NCI-H2107 treated with DMSO at 0.1 percent for 48 hours (cell line): ENCODE data around the gene ALCAM.

ENCODE experiments used
- DNase-seq: peaks from one replicate; lab custom pipeline; 2025; ENCODE audit not compliant: unreplicated experiment; lab: John Stamatoyannopoulos, UW

ALCAM gene

DNA sequence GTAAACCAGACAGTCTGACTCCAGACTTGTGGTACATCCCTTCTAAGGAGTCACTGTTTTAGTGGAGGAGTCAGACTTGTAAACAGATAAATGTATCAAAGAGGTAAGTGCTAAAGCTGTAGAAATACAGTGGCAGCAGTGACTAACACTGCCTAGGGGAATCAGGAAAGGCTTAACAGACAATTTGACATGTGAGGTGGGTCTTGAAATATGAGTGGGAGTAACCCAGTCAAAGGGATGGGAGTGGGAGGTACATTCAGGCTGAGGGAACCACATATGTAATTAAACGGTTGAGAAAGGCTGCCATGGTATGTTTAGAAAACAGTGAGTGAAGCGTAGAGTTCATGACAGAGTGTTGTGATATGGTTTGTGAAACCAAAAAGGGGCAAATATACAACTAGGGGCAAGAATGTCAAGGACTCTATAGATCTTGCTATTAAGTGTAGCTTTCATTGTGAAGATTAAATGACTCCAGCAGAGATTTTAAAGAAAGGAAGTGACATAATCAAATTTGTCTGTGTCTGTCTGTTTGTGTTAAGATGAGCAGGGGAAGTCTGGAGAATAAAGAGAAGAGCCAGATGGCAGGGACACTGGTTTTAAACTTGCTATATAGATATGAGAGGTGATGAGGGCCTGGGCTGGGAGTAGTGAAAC, 11.2 kb upstream of the ALCAM start:
- DNase-seq: no peak

DNA sequence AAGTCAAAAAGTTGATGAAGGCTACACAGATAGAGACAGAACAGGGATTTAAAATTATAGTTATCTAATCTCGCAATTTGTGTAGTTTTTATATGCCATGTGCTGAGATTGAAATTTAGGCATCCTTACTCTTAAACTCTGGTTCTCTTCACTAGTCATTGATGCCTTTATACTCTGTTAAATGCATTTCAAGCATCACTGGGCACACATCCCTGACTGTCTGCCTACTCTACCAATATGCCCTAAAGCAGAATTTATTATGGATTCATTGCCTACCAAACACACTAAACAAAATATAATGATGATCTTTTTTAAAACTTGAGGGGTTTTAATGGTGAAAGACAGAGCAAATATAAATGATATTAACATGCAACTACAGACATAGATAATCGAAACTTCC, 10.3 kb upstream of the ALCAM start:
- no peak for DNase-seq

DNA sequence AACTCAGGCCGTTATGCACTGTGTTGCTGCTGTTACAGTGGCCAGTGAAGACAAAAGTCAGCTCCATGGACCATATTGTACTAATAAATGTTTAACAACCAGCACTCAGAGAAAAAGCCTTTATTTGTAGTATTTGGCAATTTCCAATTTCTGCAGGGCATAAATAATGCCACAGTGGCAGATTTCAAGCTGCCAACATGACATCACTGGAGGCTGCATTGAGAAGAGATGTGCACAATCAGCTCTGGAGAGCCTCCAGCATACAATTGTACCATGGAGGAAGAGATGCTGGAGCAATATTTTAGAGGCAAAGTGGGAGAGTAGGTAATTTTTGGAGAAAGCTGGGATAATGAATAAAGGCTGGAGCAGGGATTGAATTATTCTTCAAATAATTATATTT, 9.7 kb upstream of the ALCAM start:
- DNase-seq: no peak

DNA sequence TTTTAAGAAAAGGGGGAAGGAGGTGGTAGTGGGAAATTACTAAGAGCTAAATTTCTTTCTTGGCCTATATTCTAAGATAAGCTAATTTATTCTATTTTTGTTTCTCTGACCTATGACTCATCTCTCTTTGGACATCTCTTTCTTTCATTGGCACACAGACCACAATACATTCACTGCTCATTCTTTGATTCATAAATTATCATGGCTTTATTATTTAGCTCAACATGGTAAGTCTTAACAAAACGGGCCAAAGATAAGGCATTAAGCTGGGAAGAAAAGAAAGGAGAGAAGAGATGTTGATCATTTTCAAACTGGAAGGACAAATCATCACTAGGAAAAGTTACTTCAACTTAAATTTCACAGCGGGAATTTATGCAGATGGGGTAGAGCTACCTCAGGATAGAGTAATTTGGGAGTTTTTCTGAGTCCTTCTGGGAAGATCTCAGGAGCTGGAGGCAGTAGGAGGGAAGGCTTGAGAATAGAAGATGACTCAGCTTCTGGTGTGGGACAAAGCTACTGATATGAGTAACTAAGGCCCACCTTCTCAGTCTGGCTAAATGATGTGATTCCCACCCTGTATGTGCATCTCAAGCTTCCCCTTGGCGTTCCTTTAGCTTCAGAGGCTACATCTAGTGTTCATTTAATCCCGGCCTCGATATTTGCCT, 7.5 kb upstream of the ALCAM start:
- DNase-seq: no peak

DNA sequence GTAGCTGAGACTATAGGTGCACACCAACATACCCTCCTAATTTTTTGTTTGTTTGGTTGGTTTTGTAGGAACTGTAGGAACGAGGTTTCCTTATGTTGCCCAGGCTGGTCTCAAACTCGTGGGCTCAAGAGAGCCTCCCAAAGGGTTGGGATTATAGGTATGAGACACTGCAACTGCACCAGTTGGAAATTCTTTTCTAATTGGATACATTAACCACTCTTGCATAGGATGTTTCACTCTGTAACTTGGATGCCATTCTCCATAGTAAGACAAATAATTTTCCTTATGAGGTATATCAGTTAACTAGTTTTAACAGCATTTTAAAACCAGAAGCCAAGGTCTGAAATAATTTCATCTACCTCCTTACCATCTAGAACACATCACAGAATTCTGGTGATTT, 6.7 kb upstream of the ALCAM start:
- DNase-seq: no peak

DNA sequence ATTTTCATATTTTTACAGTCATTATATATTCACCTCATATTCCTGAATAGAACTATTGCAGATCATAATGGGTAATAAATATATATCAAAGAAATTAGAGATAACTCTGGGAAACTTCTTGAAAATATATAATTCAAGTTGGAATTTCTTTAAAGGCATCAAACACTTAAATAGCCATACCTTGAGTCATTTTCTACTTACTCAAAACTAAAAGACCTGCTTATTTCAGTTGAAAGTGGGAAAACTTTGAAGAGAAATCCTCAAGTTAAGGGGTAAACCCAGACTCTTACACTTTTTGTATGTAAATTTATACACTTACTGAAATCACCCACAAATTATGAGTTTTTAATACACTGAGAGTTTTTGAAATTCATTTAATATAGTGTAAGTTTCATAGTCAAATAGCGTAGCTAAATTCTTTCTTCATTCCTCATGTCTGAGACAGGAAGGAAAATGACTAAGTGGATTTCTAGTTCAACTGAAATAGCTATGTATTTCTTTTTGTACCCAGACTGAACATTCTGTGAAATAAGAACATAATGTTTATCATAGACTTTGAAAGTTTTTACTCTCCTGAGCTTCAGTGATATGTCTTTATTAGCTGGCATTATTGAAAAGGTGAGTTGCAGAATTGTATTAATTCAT, 4.6 kb upstream of the ALCAM start:
- DNase-seq: no peak

DNA sequence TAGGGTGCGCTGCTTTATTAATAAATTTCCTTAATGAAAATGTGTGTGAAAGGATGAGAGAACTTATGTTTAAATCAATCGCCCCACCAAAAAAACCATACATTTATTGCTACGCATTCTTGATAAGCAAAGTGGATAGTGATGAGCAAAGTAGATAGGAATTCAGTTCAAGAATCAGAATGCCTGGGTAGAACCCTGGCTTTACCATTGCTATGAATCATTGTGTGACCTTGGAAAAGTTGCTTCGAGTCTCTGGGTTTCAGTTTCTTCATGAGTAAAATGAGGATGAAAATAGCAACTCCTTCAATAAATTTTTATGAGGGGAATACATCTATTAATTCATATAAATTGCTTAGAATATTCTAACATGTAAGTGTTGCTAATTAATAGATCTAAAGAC, 2.6 kb upstream of the ALCAM start:
- DNase-seq: no peak

DNA sequence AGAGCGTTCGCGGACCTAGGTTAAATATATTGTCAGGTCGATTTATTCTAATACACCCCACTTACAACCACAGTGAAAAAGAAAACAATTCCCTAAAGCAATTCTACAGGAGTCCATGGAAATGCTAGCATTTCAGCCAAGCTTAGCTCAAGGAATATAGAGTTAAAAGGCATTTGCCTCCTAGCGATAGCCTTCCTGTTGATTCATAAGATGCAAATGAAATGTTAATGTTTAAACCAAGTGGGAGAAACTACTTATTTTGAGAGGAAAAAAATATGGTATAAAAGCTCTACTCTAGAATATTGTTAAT, 1.7 kb upstream of the ALCAM start:
- DNase-seq: no peak

DNA sequence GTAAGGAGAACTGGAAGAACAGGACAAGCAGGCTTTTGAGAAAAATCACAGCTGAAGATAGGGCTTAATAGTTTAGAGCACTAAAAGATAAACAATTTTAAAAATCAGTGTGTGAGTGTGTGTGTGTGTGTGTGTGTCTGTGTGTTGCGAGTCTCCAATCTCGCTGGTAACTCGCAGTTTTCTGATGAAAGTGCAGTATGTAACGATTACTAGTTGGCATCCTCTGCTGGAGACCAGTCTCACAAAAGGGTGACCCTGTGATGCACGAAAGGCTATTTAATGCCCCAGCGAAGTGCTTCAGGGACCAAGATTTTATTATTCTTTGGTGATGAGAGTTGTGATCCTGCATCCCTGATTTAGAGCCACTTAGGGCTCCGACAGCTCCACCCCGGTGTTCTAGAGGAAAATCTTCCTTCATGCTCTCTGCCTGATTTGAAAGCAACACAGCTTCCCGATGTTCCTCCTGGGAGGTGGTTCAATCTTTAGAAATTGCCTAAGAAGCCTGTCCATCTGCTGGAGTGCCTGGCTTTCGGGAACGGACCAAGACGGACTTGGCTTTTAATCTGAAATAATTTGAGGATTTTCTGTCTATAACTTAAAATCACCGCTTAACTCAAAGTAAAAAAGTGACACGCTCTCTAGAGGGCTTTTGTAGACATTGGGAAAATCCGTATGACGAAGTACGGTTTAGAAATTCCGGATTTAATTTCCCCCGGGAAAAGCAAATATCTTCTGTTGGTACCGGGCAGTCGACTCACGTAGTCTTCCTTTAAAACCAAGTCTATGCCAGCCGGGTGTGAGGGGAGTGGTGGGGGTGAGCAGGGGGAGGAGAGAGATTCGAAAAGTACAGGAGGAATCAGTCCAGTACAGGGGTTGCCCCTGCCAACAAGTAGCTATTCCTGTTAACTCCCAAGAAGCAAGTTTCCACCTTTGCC, 1.1 kb upstream of the ALCAM start:
- no peak for DNase-seq

DNA sequence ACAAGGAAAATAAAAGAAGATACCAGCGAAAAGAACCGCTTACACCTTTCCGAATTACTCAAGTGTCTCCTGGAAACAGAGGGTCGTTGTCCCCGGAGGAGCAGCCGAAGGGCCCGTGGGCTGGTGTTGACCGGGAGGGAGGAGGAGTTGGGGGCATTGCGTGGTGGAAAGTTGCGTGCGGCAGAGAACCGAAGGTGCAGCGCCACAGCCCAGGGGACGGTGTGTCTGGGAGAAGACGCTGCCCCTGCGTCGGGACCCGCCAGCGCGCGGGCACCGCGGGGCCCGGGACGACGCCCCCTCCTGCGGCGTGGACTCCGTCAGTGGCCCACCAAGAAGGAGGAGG, 325 bp downstream of the ALCAM start:
- DNase-seq: no peak

DNA sequence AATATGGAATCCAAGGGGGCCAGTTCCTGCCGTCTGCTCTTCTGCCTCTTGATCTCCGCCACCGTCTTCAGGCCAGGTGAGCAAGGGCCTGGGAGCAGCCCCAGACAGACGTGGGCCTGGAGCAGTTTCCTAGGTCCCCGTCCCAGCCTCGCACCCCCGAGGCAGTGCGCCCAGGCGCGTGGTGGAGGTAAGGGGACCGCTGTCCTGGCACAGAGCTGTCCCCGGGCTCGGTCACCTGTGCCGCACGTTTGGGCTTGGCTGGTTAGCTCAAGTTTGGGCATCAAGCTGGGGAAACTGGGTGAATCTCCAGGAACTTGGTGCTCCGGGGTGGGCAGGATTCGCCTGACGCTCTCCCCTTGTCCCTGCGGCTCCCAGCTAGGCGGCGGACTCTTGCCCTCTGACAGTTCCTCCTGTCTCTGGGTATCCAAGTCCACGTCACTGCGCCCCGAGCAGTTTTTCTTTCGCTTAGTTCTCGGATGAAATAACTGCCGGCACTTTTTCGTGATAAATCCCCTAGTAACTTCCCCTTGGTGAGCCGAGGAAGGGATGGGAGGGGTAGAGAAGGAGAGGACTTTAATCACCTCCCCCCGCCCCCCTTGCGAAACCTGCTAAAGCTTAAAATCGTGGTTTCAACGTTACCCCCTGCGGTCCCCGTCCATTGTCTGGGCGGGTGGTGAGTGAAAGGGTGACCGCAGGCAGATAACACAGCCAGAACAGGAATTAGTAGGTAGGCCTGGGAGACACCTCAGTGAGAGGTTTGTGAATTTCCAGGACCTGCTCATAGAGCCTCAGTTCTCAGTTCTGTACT, 901 bp downstream of the ALCAM start:
- DNase-seq: peak; percentile 58

DNA sequence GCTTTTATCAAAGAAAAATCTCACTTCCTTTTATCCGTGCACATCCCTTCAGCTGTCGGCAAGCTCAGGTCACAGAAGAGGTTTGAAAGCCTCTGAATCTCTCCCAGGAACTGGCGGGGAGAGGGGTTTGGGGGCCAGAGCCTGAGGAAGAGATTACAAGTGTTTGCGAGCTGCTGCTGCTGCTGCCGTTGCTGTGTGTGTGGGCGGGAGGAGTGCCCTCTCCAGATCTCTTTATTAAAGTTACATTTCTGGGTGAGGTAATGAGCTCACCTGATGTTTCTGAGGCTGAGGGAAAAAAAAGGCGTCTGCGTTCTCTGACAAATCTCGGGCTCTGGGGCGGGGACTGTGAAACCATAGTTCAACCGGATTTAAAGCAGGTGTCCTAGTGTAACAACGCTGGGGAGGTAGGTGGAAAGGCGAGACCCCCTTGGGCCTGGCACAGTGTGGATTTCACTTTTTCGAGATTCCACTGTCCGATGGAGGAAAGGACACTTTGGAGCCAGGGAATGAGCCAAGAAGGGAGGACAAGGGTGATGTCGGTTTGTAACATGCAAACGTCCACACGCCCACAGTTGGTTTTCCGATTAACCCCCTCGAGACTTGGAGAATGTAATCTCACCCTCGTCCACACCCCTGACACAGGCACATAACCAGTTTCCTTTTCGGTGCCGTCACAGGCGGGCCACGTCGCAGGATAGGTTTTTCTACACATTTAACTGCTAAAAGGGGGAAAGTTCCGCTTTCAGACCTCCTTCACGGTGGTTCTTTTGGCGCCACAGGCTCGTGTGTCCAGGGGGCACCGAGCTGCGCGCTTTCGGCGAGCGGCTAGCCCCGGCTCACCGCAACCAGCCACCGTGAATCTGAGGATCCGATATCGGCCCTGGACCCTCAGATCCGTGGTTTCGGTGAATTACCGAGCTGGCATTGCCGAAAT, 2.1 kb downstream of the ALCAM start:
- peak; percentile 77 for DNase-seq

DNA sequence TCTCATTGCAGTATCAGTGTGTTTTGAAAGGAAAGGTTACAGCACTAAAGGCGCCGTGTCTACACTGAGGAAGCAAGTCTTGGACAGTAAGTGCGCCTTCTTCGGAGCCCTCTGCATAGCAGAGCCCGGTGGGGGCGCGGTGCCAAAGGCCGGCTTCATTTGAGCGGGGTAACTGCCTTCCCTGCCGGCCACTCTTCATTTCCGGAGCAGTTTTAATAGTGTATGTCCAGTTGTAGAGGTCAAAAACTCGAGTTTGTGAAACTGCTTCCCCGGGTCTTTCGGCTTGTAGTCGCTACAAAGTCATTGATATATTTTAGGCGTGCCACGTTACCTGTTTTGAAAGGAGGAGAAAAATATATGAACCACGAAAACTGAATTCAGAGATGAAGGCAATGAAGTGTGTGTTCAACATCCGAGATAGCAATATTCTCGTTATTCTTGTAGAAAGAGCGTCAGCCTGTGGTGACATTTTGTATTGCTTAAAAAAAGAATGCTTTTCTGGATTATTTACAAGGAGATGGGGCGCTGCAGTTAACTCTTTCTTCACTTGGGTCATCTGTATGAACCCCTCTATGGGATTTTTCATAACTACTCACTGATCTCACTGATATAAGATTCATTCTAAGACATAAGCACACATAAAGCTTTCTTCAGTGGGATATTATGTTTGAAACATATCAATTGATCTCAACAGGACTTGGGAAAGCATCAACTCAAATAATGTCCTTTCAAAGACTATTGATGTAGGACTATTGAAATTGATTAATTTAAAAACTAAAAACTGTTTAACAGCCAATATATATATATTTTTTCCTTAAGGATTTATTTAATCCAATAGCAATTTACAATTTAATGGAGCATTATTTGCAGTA, 3.0 kb downstream of the ALCAM start:
- DNase-seq: peak; percentile 60

DNA sequence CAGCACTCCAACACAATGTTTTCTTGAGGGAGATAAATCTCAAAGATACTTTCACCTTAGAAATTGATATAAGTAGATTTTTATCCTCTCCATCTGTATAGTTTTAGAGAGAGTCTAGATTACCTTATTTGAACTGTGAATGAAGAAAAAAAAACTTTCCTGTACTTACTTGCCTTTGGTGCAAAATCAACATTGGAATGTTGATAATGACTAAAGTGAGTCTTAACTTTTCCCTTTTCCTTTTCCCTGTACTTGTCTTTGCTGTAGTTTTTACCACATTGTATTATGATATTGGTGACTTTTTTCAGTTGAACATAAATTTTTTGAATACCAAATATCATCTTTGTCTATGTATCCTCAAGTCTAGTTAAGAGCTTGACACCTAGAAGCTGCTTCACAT, 6.7 kb downstream of the ALCAM start:
- DNase-seq: no peak

DNA sequence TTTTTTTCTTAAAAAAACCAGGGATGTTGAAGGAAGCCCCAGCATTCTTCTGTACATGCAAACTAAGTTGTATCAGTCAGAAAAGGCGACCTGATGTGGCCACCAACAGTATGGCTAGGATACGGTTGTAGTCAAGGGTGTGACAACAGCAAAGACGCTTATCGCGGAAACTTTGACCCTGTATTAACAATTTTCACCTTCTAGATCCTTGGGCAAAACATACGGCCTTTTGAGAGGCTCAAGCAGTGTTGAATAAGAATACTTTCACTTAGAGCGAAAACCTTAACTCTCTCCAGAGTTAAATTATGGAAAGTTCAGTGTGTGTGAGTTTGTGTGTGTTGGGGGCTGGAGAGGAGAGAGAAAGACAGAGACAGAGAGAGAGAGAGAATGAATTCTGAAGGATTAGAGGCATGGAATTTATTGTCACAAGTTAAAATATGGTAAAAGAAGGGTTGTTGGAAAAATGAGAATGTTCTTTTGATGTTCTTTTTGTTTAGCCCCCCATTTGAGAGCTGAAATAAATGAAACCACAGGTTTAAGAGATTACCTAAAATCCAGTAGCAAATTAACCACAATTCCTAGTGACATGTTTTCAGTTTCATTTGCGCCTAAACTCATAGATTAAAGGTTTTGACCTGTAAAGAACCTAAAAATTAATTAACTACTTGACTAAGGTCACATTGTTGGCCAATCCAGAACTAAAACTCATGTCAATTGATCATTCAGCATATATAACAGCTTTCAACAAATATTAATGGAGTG, 9.2 kb downstream of the ALCAM start:
- DNase-seq: no peak

DNA sequence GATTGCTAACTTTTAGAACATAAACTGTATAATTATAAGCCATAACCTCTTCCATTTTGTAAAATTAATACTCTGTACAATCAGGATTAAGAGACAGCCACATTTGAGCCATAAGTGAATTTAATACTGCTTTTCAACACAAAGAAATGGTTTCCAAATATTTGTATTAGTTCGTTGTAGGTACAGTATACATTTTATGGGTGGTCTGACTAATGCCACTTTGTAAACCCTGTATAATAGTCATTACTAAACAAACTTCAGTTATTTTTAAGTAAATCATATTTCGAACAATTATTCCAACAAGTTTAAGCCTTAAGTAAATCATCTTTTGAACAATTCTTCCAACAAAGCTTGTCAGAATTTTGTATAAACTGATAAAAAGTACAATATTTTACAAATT, 11.0 kb downstream of the ALCAM start:
- no peak for DNase-seq

DNA sequence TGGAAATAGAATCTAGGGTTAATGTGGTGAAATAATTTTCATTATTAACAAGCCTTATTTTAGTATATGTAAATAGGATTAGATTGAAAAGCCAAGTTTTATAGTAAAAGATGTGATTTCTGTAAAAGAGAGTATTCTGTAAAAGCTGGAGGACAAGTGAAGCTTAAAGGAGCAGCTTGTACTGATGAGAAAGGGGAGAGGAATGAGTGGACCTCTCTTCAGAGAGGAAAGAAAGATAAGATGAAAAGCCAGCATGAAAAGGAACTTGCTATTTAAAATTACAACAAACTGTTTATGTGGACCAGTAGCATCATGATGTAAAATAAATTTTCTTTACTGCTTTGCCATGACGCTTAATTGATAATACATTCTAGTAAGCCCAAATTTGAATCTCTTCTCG, 18.5 kb downstream of the ALCAM start:
- DNase-seq: no peak

DNA sequence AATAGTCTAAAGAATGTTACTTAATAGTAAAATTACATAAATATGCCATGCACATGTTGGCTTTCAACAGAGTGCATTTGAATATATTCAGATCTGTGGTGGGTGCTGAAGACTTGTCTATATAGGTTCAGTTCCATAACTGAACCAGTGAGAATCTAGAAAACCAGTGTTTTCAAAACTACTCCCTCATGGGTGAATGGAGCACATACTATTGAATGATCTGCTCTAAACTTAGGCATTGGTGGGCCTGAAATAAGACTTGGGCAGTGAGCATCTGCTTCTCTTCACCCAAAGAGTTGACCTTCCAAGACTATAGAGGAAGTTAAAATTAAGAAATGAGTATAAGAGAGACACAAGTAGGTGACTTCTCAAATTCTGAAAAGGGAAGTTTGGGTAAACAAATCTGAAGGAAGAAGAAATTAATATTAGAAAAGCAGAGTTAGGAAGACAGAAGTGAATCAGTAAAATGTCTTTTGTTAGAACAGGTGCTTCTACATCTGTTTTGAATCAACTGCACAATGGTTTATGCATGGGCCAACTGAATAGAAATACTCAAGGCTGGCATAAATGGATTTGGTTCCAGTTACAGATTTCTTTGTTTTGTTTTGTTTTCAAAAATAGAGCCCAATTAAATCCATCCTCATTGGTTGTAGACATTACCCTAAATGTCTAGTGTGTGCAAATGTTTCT, 19.3 kb downstream of the ALCAM start:
- DNase-seq: peak; percentile 11
